Ecto neural progenitor cell (in vitro differentiated cells): ENCODE measurements around the gene VIM.

Experiments used
- DNase-seq: peaks from one replicate; pipeline ENCODE4 v3.0.0-alpha.2; 2018; ENCODE audit warnings: low spot score

Gene VIM

GRCh38 chr10:17209881-17210280, 18.2 kb upstream of the VIM start:
- DNase-seq = no peak

- no peak for DNase-seq
Measured at GRCh38 chr10:17210361-17210760, 17.7 kb upstream of the VIM start.

DNA sequence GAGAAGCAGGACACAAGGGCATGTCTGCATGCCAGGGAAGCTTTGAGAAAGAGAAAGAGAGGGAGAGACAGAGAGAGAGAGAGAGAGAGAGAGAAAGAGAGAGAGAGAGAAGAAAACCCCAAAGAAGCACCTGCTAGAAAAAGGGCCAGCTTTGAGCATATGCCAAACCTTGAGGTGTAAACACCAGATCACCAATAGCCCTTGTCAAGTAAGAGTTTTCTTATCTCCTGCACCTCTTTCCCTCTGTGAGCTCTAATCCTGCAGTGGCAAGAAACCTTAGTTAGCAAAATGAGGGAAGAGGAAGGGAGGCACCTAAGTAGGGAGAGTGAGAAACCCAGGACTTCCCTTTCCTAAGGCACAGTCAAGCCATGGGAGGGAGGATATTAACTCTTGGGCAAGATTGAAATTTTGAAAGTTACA, 15.2 kb upstream of the VIM start:
- no peak for DNase-seq

DNA sequence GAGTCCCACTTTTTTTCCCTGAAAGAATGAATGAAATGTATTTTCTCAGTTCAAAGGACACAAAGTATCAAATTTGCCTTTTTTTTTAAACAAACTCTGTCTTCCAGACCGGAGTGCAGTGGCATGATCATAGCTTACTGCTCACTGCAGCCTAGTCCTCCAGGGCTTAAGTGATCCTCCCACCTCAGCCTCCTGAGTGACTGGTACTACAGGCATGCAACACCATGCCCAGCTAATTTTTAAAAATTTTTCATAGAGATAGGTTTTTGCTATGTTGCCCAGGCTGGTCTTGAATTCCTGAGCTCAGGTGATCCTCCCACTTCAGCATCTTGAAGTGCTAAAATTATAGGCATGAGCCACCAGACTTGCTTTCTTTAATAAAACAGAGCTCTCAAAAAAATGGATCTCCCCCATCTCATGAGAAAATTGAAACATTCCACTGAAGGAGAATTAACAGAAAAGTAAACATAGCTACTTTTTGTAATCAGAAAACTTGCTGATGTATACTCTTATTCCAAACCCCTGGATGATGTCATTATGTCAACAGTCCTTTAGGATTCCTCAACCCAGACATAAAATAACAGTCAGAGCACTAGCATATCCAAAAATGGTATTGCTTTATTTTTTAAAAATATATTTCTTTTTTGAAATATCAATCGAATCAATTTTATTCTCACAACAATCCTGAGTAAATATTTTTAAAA, 14.2 kb upstream of the VIM start:
- no peak for DNase-seq

DNA sequence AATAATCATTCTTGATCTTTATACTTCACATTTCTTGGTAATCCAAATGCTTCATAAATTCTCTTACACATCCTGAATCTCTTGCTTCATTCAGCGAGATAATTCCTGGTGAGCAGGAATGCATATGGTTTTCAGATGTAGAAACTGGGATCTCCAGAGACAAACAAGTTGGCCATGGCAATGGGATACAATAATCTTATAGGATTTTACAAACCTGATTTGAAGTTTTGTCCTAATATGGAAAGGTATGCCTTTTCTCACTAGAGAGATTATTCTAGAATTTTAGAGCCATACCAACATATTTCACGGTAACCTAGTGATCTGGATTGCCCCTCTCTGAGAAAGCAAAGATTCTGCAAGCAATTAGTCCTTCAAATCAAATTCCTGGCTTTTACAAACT, 13.5 kb upstream of the VIM start:
- no peak for DNase-seq

GRCh38 chr10:17214971-17215781, 12.9 kb upstream of the VIM start:
- no peak for DNase-seq

DNA sequence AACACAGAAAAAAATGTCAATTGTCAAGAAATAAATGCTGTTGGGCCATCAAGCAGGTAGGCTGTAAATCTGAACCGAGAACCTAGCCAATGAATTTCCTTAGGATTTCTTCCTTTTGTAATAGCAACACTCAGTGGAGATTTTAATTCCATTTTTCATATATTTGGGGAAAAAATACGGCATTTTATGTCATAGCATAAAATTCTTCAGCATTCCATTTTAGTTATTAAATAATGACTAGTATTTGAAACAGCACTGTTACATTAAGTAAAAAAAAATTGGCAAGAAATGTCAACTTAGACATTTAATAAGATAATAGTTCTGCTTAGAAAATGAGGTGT, 12.3 kb upstream of the VIM start:
- no peak for DNase-seq

DNA sequence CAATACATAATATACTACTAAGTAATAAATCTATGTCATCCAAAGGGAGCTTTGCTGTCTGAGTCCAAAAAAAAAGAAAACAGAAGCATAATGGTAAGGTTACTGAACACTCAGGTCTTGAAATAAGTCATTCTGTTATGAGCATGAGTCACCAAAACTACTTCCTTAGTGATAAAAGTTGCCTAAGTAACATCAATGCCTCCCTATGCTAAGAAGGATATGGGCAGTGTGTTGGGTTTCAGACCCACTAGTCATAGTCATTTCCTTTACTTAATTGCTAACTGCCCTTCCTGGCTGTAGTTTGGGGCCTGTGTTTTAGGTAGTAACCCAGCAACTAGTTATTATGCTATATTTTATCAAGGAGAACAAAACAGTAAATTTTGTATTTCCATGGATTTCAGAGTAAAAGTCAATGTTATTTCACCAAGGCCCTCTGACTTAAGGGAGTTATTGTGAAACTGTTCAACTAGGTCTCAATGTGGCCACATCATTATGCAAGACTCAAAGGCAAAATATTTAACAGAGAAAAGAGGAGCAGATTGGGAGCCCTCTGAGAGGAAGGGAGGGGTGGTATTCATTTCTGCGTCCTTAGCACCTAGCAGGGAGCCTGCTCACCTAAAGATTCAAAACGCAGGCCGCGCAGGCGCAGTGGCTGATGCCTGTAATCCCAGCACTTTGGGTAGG, 11.7 kb upstream of the VIM start:
- DNase-seq = no peak

DNA sequence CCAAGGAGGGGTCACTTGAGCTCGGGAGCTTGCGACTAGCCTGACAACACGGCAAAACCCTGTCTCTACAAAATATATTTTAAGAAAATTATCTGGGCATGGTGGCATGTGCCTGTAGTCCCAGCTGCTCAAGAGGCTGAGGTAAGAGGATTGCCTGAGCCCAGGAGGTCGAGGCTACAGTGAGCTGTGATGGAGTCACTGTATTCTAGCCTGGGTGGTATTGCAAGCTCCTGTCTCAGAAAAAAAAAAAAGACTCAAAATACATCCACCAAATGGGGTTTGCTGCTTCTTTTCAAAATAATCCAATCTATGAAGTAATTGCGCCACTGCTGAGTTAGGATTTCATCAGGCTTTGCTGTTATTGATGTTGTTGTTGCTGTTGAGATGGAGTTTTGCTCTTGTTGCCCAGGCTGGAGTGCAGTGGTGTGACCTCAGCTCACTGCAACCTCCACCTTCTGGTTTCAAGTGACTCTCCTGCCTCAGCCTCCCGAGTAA, 11.1 kb upstream of the VIM start:
- DNase-seq = no peak

- DNase-seq = no peak
Measured at GRCh38 chr10:17217631-17218232, 10.3 kb upstream of the VIM start.

DNA sequence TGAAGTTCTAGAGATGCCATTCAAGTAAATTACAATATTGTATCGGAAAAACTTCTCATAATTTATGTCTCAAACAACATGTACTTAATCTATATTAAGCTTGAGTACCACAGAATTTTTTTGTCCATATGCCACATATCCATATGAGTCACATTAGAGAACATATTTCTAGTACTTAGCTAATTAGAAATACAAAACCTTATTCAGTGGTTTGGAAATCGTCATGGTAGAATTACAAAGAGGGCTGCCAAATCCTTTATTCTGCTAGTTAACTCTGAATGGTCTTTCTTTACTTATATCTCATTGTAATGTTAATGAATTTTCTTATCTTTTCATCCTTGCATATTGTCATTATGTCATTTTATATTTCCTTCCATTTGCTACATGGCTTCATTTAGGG, 9.0 kb upstream of the VIM start:
- no peak for DNase-seq

- no peak for DNase-seq
Measured at GRCh38 chr10:17220652-17221100, 7.4 kb upstream of the VIM start.

GRCh38 chr10:17222329-17222728, 5.7 kb upstream of the VIM start:
- DNase-seq = no peak

DNA sequence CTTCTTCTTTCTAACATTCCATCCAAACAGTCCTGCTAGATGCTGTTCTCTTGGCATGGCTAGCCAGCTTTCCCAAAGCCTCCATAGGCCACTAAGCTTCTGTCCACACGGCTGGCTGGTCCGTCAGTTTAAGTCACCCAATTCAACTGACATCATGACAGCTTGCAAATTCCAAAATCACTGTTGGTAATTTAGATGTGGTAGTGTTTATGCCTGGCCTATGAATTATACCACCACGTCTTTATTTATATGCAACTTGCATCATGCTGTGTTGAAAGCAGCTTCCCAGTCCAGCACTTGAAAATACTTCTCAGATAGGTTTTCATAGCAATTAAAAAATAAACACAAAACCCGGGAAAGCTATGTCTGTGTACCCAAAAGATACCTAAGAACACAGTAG, 2.2 kb upstream of the VIM start:
- DNase-seq = no peak

DNA sequence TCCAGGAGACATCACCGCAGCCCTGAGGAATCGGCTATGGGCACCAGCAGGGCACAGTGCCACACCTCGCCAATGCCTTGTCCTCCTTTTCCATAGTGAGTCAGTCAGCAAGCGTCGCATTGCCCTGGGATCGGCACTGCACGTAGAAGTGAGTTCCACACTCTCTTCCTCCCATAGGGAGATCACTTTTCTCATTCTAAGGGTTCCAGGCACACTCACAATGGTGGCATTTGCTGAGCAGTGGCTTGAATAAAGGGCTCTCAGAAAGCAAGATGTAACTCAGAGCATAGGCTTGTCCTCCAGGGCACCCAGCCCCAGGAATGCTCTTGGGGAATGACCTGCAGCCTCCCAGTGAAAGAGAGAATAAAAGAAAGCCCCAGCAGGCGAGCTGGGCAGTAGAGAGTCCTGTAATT, 1.1 kb upstream of the VIM start:
- peak; percentile 53 for DNase-seq

DNA sequence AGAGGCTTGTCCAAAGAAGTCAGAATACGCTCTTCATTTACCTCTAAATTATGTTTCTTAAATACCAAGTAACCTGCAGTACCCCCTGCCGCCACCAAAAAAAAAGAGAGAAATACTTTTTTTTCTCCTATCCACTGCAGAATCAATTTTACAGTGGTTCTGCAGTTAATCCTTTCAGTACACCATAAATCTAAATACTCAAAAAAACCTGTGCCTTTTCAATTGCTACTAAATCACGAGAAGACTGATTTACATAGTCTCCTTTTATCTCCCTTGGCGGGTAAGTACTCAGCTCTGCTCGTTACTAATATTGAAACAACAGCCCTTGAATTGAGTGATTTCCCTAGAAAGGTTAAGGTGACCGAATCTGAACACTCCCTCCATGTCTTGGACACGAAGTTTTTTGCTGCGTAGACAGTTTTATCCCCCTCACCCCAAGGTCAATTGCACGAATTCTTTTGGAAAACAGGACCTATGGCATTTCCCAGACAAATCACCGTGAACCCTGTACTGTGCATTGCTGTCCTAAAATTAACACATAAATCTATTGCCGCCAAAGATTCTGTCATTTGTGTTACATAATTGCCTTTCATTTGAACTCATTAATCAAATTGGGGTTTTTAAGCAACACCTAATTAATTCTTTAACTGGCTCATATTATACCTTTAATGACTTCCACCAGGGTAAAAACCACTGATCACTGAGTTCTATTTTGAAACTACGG, 512 bp upstream of the VIM start:
- DNase-seq = no peak

DNA sequence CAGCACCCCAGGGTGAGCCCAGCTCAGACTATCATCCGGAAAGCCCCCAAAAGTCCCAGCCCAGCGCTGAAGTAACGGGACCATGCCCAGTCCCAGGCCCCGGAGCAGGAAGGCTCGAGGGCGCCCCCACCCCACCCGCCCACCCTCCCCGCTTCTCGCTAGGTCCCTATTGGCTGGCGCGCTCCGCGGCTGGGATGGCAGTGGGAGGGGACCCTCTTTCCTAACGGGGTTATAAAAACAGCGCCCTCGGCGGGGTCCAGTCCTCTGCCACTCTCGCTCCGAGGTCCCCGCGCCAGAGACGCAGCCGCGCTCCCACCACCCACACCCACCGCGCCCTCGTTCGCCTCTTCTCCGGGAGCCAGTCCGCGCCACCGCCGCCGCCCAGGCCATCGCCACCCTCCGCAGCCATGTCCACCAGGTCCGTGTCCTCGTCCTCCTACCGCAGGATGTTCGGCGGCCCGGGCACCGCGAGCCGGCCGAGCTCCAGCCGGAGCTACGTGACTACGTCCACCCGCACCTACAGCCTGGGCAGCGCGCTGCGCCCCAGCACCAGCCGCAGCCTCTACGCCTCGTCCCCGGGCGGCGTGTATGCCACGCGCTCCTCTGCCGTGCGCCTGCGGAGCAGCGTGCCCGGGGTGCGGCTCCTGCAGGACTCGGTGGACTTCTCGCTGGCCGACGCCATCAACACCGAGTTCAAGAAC, 1.1 kb downstream of the VIM start:
- no peak for DNase-seq

DNA sequence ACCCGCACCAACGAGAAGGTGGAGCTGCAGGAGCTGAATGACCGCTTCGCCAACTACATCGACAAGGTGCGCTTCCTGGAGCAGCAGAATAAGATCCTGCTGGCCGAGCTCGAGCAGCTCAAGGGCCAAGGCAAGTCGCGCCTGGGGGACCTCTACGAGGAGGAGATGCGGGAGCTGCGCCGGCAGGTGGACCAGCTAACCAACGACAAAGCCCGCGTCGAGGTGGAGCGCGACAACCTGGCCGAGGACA, 1.6 kb downstream of the VIM start:
- DNase-seq = no peak

GRCh38 chr10:17229967-17230682, 2.1 kb downstream of the VIM start:
- peak; percentile 85 for DNase-seq

DNA sequence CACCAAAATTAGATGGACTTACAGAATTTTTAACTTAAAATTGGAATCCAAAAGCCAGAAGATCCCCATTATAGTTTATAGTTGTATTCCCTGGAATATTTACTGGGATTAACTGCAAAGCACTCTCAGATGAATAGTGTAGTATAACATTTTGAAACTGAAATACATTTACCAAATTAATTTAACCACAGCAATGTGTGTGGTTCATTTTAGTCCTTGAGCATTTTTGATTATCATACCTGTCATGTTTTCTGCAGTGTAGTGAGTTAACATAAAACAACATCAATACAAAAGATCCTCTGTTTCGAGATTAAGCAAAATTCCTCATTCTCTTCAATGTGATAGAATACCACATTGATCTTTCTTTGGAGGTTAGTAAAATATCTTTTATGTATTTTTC, 3.7 kb downstream of the VIM start:
- no peak for DNase-seq
